GM12872 (cell line): ENCODE measurements around the gene UNC93B1.

Source experiments
- CTCF ChIP-seq: IDR thresholded peaks from 3 replicates; pipeline ENCODE4 v1.5.1; 2011; ENCODE audit warnings: low read depth, mild to moderate bottlenecking, low read length, moderate library complexity; ENCODE audit not compliant: insufficient read depth

Gene UNC93B1

GRCh38 chr11:68008381-68009337, 4.8 kb upstream of the UNC93B1 start:
- no peak for TF ChIP-seq CTCF

GRCh38 chr11:68007498-68008380, 3.8 kb upstream of the UNC93B1 start:
- TF ChIP-seq CTCF, result no peak

GRCh38 chr11:68006606-68007166, 2.8 kb upstream of the UNC93B1 start:
- TF ChIP-seq CTCF, result no peak

- no peak for TF ChIP-seq CTCF
These were observed 846 bp upstream of the UNC93B1 start for GRCh38 chr11:68004551-68005335.

DNA sequence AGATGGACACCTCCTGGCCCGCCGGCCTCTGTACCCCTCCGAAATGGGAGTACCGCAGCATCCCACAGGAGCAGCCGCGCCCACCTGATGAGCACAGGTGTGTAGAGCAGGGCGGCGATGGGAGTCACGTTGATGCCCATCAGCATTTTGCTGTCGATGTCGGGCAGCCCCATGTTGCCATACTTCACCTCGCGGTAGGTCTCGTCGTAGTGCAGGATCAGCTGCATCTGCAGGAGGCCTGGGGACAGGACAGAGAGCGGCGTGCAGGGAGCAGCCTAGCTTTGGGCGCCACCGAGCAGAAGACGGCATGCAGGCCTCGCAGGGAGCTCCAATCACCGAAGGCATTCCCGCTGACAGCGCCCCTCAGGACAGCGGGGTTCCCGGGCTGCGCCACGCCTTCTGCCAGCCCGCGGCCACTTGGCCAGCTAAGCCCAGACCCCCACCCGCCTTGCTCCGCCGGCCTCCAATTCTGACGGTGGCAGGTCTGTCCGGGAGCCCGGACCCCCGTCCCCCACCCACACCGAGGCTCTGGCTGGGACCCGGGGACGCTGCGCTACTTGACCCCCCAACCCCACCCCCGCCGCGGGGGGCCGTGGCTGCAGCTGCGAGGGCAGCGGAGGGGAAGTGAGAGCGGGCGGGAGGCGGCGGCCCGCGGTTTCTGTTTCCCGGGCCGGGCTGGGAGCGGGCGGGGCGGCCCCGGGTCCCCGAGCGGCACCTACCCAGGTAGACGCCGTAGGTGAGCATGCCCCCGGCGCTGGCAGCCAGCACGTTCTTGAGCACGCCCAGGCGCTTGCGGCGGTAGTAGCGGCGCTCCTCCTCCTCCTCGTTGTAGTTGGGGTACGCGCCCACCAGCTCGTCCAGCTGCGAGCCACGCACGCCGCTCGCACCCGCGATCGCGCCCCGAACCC, 705 bp downstream of the UNC93B1 start:
- TF ChIP-seq CTCF, result no peak

GRCh38 chr11:68002575-68002937, 1.3 kb downstream of the UNC93B1 start:
- TF ChIP-seq CTCF, result no peak
